Mucosa of gallbladder (tissue), 1 donor: ENCODE measurements around the gene SAMSN1. TPM values are rescaled to one million over a fixed set of nuclear protein-coding genes. Genes with fewer than 3 reads are reported as not detected.
"Not testable (repeated sequence)": the region's sequence is repeated elsewhere in the genome, so short reads cannot be mapped to it uniquely, and the experiment has no call there.

Experiments used
- DNase-seq: peaks from one replicate; pipeline ENCODE4 v3.0.0-alpha.2; 2020; ENCODE audit warnings: low spot score
- total RNA-seq: library from RNA; stranded (reverse); gene quantifications from one replicate; pipeline ENCODE4 v1.2.1, GENCODE V29; 2021
- donor health status: DM: no; HTN: no; CAD: no.

SAMSN1 gene
- total RNA-seq, 1 donor from 2014 or later = 8.8 TPM

DNA sequence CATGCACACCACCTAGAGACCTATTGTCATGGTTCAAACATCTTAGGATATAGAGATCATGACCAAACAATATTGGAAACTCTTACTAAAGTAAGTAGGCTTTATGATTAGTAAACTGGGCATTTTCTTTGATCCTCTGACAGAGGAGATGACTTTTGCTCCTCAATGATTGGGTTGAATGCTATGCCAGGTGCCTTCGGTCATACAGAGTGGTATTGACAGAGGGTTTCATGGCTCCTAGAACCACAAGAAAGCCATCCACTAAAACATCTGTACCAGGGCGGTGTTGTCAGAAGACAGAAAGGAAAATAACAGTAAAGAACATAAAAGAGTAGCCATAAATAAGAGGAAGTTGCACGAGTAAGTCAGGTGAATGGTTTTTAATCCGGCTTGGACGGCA, 20.8 kb upstream of the SAMSN1 start:
- no peak for DNase-seq

DNA sequence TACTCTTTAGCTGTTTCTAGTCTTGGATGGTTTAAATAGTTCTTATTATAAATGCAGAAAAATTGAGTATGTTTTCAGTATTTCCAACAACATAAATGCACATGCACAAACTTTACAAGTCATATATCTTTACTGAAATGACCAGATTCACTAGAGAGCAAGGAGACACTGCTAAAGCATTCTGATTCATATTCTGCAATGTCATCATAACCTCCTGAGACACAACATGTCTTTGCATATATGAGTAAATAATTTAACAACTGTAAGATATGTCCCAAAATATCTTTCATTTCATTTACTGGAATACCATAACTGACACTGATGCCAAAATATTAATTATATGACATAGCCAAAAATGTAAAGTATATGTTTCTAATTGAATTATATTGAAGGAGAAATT, 16.8 kb upstream of the SAMSN1 start:
- DNase-seq = no peak

DNA sequence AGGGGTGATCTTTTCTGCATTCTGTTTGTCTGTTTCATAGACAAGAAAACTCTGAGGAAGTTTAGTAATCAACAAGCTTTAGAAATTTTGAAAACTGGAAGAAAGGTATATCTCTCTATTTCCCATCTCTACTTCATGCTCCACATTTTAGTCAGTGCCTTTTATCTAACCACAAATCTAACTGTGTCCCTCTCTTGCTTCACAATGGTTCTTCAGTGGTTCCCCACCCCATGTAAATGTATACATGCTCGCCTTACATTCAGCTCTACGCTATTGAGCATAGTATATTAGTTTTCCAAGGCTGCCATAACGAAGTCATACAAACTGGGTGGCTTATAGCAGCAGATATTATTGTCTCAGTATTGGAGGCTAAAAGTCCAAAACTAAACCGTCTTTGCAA, 14.4 kb upstream of the SAMSN1 start:
- no peak for DNase-seq

DNA sequence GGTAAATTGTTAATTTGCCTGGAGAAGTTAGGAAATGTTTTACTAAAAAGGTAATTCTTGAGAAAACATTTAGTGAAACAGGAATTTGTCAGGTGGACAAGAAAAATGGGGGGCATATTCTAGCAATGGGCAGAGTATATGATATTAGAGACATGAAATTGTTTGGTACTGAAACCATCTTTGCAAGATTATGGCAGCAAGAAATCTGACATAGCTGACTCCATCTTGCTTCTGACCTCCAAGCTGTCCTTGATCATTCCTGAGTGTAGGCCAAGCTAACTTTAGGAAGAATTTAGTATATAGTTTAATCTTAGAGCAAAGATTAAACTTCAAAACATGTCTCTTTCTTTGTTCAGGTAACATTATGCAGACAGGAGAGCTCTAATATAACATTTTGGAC, 14.0 kb upstream of the SAMSN1 start:
- DNase-seq = no peak

DNA sequence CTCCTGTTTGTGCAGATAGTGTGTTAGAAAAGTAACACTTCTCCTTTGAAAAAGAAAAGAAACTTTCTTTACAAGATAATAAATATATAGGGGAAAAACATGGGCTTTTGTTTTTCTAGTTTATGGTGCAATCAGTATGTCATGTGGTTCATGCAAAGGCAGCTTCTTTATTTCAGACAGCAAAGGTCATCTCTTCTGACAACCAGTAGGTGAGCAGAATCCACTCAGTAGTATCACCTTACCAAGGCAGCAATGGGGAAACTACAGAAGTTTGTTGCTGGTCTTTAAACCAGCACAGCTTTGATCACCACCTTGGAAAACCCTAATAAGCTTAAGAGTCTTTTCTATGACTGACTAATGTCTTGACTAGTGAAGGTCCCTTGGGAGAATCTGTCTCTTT, 13.0 kb upstream of the SAMSN1 start:
- no peak for DNase-seq

DNA sequence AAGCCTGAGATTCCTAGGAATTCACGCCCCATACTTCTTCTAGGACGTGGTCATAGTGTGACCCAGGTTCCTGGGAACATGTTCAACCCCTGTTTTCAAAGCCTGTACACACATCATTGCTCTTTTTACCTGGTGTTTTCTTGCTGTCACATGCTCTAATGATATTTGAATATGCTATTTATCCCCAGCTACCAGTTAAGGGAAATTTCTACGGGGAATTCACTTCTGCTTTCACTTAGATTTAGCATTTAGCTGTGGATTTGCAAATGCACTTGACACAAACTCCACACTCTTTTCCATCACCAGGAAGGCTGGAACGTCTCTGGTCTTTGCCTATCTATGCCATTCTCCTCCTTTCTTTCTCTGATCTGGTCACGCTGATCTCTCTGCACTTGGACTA, 11.3 kb upstream of the SAMSN1 start:
- DNase-seq = no peak

DNA sequence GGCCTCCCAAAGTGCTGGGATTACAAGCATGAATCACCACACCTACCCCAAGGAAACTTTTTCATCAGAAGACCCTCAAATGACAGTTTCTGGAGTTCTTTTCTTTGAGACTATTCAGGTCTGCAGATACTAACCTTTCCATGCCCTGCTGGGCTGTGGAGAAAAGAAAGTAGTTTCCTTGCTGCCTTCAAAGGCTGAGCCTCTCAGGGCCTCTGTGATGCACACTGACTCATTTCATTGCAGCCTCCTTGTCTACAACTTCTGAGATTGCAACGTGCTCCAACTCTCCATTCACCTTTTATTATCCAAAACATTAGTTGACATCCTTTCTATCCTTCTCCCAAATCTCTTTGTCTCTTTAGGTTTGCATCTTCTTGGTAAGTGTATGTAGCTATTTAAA, 8.8 kb upstream of the SAMSN1 start:
- no peak for DNase-seq

DNA sequence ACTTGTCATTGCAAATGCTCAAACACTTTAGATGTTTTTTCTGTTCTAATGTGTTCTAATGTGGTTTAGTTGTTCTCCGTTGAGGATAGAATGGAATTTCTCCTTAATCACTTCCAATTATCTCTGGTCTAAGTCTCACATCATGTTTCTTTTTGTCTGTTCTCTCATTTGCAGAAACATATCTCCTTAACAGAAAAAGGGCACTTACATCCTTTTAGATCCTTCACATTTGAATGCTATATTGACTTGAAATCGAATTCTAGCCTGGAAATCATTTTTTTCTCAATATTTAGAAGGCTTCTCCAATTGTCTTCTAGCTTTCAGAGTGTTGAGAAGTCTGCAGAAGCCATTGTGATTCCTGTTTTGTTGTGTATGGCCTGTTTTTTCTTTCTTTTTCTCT, 7.3 kb upstream of the SAMSN1 start:
- DNase-seq = no peak

DNA sequence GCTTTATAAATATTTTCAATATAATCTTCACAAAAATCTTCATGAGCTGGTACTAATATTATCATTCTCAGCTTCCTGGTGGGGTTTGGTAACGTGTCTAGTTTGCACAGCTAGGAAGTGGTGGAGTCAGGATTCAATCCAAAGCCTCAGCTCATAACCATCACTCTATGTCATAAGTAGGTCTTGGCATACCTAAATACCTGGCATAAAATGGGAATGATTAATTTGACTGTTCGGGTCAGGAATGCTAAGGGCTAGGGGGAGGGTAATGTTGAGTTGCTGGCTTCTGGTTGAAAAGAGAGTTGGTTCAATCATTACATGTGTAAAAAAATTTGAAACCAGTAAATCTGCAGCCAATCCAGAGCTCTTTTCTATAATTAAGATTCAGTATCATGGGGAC, 5.6 kb upstream of the SAMSN1 start:
- no peak for DNase-seq

DNA sequence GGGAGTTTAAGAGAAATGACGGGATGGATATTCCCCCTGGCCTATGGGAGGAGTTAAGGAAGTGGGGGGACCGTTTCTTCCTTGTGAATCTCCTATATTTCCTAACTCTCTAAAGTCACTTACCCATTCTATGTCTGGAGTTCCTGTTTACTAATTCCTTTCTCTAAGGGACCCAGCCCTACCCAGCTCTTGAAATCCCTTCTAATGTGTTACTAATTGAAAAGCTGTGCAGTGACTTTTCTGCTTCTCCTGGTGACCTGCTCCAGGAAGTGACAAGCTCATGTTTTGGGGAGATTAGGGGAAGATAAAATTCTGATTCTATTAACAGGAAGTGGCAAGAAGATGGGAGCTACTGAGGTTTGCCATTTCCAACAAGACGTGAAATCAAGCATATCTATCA, 4.0 kb upstream of the SAMSN1 start:
- DNase-seq = no peak

DNA sequence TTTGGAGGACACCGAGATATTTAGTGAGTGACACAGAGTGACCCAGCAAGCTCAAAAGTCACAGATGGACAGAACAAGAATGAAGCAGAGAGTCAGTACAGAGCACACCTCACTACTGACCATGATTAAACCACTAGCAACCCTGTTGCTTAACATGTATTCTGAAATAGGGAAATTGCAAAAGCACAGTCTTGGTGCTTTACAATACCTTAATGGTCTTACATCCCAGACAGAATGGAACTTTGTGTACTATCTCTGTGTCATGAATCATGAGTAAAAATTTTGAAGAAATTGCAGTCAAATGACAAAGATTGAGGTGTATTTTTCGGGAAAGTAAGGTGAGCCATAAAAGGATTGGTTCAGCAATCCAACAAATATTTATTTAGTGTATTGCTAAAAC, 2.7 kb upstream of the SAMSN1 start:
- no peak for DNase-seq

DNA sequence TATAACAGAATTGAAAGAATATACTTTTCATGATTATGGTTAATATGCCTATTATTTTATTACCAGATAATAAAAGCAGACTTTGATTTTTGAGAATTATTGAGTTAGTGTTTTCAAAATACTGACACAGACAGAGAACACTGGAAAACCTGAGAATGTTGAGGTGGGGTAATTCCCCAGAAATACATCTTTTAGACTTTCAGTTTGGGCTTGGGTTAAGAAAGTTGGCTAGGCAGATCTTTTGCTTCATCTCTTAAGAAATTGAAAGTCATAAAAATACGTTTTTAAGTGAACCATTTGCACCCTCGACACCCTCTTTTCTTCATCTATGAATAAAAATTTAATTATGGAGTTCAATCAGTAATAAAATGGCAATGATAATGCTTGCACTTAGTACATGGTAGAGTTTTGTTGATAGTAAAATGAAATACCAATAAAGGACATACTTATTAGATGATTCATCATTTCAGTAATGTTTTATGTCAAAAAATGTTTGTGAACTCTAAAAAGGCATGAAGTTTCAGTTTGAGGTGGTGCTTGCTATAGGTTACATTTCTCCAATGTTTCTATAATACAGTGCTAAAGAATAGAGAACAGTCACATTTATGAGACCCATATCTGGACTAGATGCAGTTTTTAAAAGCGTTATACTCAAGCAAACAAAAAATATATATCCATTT, 1.9 kb upstream of the SAMSN1 start:
- no peak for DNase-seq

DNA sequence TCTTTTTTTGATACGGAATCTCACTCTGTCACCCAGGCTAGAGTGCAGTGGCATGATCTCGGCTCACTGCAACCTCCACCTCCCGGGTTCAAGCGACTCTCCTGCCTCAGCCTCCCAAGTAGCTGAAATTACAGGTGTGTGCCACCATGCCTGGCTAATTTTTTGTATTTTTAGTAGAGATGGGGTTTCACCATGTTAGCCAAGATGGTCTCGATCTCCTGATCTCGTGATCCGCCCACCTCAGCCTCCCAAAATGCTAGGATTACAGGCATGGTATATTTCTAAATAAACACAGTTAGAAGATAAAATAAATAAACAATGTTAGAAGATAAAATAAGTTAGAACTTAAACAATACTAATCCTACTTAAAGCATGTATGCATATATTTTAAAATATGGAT, 604 bp upstream of the SAMSN1 start:
- not testable (repeated sequence) for DNase-seq

DNA sequence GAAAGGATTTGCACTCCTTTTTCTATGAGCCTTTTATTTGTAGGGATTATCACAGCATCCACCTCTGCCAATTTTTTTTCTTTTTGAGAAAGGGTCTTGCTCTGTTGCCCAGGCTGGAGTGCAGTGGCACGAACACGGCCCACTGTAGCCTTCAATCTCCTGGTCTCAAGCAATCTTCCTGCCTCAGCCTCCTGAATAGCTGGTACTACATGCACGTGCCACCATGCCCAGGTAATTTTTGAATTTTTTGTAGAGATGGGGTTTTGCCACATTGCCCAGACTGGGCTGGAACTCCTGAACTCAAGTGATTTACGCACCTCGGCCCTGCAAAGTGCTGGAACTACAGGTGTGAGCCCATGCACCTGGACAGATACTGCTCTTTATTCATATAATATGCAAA, 2.1 kb downstream of the SAMSN1 start:
- DNase-seq = no peak

DNA sequence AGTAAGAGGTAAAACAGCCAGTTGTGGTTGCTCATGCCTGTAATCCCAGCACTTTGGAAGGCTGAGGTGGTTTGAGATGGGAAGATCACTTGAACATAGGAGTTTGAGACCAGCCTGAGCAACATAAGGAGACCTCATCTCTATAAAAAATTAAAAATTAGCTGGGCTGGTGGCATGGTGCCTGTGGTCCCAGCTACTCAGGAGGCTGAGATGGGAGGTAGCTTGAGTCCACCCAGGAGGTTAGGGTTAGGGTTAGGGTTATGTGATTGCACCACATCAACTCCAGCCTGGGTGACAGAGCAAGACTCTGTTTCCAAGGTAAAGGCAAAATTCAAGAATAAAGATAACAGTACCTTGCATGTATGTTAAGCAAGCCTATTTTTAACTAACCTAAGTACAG, 3.5 kb downstream of the SAMSN1 start:
- no peak for DNase-seq

DNA sequence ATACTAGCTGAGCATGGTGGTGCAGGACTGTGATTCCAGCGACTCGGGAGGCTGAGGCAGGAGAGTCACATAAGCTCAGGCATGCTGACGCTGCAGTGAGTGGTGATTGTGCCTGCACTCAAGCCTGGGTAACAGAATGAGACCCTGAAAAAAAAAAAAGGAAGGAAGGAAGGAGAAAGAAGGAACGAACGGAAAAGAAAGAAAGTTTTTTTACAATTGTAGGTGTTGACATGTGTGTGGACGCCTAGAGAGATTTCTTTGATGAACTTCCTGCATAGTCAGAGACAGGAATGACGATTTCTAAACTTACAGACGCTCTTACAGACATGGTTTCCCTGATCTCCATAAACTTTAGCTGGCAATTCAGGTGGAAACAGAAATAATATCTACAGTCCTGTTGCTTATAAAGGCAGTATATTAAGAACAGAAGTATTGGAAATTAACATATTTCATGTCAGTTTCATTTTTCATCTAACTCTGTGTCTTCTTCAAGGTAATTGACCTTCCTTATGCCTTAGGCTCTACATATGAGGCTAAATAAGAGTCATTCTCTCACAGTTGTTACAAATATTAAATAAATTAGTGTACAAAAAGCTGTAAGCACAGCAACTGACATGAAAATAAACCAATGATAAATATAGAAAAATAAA, 4.1 kb downstream of the SAMSN1 start:
- no peak for DNase-seq

DNA sequence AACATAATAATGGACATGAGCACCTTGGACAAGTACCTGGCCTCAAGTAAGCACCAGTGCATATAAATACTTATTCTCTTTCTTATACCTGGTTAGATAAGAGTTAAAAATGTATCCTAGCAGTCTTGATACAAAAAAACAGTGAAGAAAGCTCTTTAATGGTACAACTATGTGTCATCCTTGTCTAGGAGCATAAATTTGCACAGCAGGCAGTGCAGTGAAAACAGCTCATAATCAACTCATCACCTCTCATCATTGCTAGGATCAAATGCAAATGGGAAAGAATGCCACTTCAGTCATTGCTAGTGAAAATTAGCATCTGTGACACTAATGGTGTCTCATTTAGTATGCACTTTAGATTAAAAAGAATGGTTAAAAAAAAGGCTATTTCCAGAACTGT, 7.6 kb downstream of the SAMSN1 start:
- DNase-seq = no peak

DNA sequence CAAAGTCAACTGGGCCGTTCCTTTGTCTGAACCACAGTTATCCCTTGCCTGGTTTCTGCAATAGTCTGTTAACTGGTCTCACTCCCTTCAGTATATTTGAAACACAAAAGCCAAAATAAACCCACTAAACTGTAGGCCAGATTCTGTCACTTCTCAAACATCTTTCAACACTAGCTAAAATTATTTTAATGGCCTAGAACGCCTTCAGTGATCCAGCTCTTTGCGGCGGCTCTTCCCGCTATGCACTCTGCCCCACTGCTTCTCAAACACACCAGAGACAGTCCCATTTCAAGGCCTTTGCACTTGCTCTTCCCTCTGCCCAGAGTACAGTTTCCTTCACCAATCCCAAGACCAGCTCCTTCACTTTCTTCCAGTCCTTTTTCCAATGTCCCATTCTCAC, 9.2 kb downstream of the SAMSN1 start:
- DNase-seq = no peak

DNA sequence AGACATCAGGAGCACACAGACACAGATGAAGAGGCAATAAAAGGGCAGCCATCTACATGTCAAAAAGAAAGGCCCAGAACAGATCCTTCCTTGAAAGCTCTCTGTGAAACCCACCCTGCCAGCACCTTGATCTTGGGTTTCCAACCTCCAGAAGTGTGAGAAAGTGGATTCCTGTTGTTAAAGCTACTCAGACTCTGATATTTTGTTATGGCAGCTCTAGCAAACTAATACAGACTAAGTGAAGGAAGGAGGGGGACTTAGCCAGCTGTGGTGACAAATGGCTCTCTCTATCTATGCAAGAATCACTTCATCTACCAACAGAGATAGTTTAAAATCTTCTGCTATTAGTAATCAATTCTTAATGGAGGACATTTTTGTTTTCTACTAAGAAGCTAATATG, 10.4 kb downstream of the SAMSN1 start:
- no peak for DNase-seq

DNA sequence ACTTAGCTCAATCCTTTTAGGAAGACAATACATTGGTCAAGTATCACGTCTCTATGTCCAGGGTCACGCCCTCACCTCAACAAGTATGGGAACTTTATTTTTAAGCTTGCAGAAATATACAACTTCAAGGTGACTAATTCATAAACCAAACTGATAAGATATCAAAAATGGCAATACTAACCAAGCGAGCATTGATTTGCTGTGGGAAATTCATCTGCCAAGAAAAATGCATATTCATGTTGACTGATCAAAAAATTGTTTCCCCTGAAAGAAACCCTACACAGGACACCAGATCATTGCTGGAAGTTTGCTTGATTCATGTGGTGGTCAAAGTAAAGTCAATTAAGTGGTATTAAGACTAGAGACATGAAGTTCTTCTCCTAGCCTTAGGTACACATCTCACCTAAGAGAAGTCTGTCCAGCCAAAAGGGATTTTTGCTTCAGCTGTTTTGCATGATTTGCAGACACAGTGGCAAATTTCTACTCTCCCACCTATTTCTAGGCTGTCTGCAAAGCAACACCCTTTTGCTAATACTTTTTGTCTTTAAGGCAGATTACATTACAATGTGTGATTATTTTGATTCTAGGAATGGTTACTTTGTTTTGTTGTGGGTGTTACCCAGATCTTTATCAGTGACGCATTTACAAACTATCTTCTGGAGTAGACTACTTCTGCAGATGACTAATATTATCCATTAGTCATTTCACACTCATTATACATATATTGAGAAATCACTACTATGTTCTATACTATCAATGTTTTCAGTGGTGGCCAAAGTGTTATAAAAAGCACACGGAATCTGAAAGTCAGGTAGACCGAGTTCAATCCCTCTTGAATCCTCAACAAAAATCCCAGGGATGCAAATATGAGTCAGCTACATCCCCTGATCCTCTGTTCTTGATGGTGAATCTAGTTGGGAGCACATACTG, 12.4 kb downstream of the SAMSN1 start:
- DNase-seq = no peak

DNA sequence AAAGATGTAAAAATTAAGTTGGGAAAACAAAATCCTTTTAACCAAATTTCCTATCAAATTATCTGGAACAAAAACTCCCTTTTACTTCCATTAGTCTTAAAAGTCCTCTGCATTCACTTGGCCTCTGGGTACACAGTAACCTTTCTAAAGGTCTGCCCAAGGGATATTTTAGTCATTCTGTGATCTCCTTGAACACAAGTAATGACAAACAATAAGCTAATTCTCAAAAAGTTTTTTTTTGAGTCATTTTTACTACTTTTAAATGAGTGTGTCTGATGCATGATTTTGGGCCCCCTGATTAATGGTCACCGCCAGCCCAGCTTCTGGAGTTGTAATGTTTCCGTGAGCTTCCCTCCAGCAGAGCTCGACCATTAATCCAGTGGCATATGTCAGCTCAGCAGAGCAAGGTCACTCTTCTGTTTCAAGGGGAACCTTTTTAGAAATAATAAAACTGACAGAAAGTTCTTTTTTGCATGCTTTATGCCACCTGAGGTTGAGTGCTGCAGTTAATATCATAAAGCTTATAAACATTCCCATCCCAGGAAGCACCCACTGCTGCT, 14.3 kb downstream of the SAMSN1 start:
- DNase-seq = no peak

DNA sequence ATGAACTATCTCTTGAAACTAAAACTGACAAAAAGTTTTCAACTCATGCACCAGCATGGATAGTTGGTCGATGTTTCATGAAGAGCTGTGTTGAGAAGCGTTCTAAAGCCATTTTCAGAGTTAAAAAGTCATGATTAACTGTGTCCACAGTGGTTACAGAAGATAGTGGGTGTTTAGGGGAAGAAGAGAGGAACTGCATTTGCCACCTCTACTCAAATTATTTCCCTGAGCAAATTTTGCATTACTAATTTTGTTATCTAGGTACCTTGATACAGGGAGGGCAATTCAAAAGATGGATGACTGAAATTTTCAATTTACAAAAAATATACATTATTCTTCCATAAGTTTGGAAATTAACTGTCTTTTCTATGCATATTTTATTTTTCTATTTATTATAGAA, 15.5 kb downstream of the SAMSN1 start:
- DNase-seq = no peak

DNA sequence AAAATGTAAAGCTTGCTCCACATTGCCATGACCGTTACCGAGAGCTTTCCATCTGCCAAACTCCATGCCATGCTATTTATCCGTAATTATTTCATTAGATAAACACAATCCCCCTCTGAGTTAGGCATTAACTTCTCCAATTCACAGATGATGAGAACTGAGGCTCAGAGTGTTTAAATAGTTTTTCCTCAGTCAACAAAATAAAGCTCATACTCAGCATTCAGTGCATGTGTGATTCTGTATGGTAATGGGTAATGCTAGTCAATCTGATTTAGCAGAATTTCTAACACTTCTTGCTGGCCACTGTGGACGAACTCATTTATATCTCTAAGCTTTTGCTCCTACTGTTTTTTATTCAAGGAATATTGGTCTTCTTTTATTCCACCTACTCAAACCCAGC, 17.3 kb downstream of the SAMSN1 start:
- DNase-seq = no peak
